ENCODE measurements around the gene C6. TPM values are rescaled to one million over a fixed set of nuclear protein-coding genes. Genes with fewer than 3 reads are reported as not detected.

Gene C6
- total RNA-seq, 1 experiment from 2014 or later, result 0.37 TPM

- intact Hi-C loops (cut with micrococcal nuclease), result no loop called here
- Histone ChIP-seq H3K4me2 (ENCODE audit: low read length) (no peak overlapping the region), H3K27ac (ENCODE audit: low read depth, low read length) (no peak overlapping the region), H4K20me1 (ENCODE audit: insufficient read depth) (no peaks in the 10 kb centered on the region), H3K79me2 (ENCODE audit: insufficient read depth, low read length) (no peaks in the 10 kb centered on the region), H3K27me3 (ENCODE audit: insufficient read depth, low read length) (no peaks in the 10 kb centered on the region), H3K9ac (ENCODE audit: low read length) (no peak overlapping the region), H3K36me3 (ENCODE audit: control insufficient read depth in 1 of 2, insufficient read depth in 2 of 2, low read length in 2 of 2) (no peaks in the 10 kb centered on the region), H3K9me3 (ENCODE audit: control insufficient read depth in 1 of 2, insufficient read depth in 1 of 2, low read depth in 1 of 2, low read length in 2 of 2) (no peaks in the 10 kb centered on the region), H2AFZ (ENCODE audit: low read depth, low read length, poor library complexity, severe bottlenecking) (no peak overlapping the region), H3K4me1 (ENCODE audit: control insufficient read depth in 1 of 2, insufficient read depth in 2 of 2, low read length in 2 of 2) (no peaks in the 10 kb centered on the region), H3K9me2 (ENCODE audit: insufficient read depth) (no peaks in the 10 kb centered on the region), H3K4me3 (replicated peaks in 1 of 2; ENCODE audit: low read depth in 1 of 2, low read length in 2 of 2) (no peak overlapping the region)
- no TSS peak for BruUV-seq (replicated peaks)
- no peak for TF ChIP-seq REST (IDR thresholded peaks at IDR 0.05; ENCODE audit: low read depth)
- TF ChIP-seq CEBPB (IDR thresholded peaks at IDR 0.05; ENCODE audit: low read depth), result no peak
- TF ChIP-seq TCF7L2 (IDR thresholded peaks at IDR 0.05; ENCODE audit: borderline replicate concordance, extremely low read depth, insufficient read depth, insufficient read length), result no peak
- TF ChIP-seq ZFX (IDR thresholded peaks at IDR 0.05), result no peak
- no peak for TF ChIP-seq JUND (IDR thresholded peaks at IDR 0.05)
- TF ChIP-seq, protein P1, sequence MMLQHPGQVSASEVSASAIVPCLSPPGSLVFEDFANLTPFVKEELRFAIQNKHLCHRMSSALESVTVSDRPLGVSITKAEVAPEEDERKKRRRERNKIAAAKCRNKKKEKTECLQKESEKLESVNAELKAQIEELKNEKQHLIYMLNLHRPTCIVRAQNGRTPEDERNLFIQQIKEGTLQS (IDR thresholded peaks at IDR 0.05), result no peak
- no peak for TF ChIP-seq YY1 (IDR thresholded peaks at IDR 0.05; ENCODE audit: extremely low read depth, insufficient replicate concordance, low read depth, low read length)
- TF ChIP-seq ZBTB33 (IDR thresholded peaks at IDR 0.05; ENCODE audit: extremely low read depth, insufficient replicate concordance, low read length), result no peak
- TF ChIP-seq, protein P2, sequence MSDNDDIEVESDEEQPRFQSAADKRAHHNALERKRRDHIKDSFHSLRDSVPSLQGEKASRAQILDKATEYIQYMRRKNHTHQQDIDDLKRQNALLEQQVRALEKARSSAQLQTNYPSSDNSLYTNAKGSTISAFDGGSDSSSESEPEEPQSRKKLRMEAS (IDR thresholded peaks at IDR 0.05), result no peak
- no peak for TF ChIP-seq POLR2A (IDR thresholded peaks at IDR 0.05; ENCODE audit: borderline replicate concordance, extremely low read depth, insufficient read depth, insufficient read length)
- no peak for TF ChIP-seq RAD21 (IDR thresholded peaks at IDR 0.05; ENCODE audit: low read depth)
- TF ChIP-seq FOSL1 (IDR thresholded peaks at IDR 0.05; ENCODE audit: low read depth), result no peak
- ChIA-PET POLR2A (no interaction called here), CTCF (no interaction called here), RAD21 (ENCODE audit: low non-redundant PET in 1 of 2, low total read pairs in 2 of 2, uncharacterized antibody in 2 of 2, unreplicated experiment in 2 of 2) (no interaction called here)
- DNase-seq (ENCODE audit: low read depth, low spot score) (no peak), ATAC-seq (no peak)
Measured at GRCh38 chr5:41109186-41109585, 104.1 kb downstream of the C6 start.

Measured in HCT116 (cell line).